Astrocyte (in vitro differentiated cells and primary cell): ENCODE data around the gene NCOA4. TPM values are rescaled to one million over a fixed set of nuclear protein-coding genes. Genes with fewer than 3 reads are reported as not detected.

Experiments
- DNase-seq: peaks from one replicate; pipeline ENCODE4 v3.0.0-alpha.2; 2010; ENCODE audit warnings: low read depth
- FAIRE-seq: peaks from 2 replicates; lab custom pipeline; 2011; peaks lifted over from hg19 to GRCh38; lab: Jason Lieb, UNC
- H2AFZ ChIP-seq: 2 replicates; pipeline ENCODE4 v1.6.0; 2012; ENCODE audit warnings: low read depth, low read length, inconsistent platforms
- H3K27ac ChIP-seq: 2 replicates; pipeline ENCODE4 v1.5.1; 2011; ENCODE audit warnings: low read depth, low read length, inconsistent platforms
- H3K27me3 ChIP-seq: 2 replicates; pipeline ENCODE4 v1.6.0; 2011; ENCODE audit warnings: low read length, inconsistent platforms; ENCODE audit not compliant: insufficient read depth
- H3K36me3 ChIP-seq: 2 replicates; pipeline ENCODE4 v1.5.1; 2011; ENCODE audit warnings: low read length, inconsistent platforms; ENCODE audit not compliant: insufficient read depth
- H3K4me1 ChIP-seq: 2 replicates; pipeline ENCODE4 v1.5.1; 2011; ENCODE audit warnings: low read length, inconsistent platforms; ENCODE audit not compliant: insufficient read depth
- H3K4me2 ChIP-seq: 2 replicates; pipeline ENCODE4 v1.6.0; 2012; ENCODE audit warnings: low read length, inconsistent platforms
- H3K4me3 ChIP-seq: 2 replicates; pipeline ENCODE4 v1.5.1; 2011; ENCODE audit warnings: low read depth, mild to moderate bottlenecking, low read length, inconsistent platforms; ENCODE audit not compliant: insufficient read depth
- H3K79me2 ChIP-seq: 2 replicates; pipeline ENCODE4 v1.6.0; 2012; ENCODE audit warnings: mild to moderate bottlenecking, low read length, inconsistent platforms; ENCODE audit not compliant: insufficient read depth
- H3K9ac ChIP-seq: 2 replicates; pipeline ENCODE4 v1.6.0; 2012; ENCODE audit warnings: mild to moderate bottlenecking, low read length, inconsistent platforms
- H3K9me3 ChIP-seq: 2 replicates; pipeline ENCODE4 v1.5.1; 2012; ENCODE audit warnings: low read depth, mild to moderate bottlenecking, low read length, inconsistent platforms; ENCODE audit not compliant: insufficient read depth
- H4K20me1 ChIP-seq: 2 replicates; pipeline ENCODE4 v1.6.0; 2012; ENCODE audit warnings: low read length, inconsistent platforms; ENCODE audit not compliant: insufficient read depth
- H3K27ac Mint-ChIP-seq: one replicate; pipeline ENCODE4 v1.8.0; 2021; ENCODE audit warnings: mild to moderate bottlenecking, mixed read lengths; ENCODE audit not compliant: unreplicated experiment
- H3K27me3 Mint-ChIP-seq: one replicate; pipeline ENCODE4 v1.8.0; 2021; ENCODE audit warnings: low read depth, mixed read lengths; ENCODE audit not compliant: unreplicated experiment
- H3K36me3 Mint-ChIP-seq: one replicate; pipeline ENCODE4 v1.8.0; 2021; ENCODE audit warnings: low read depth, mixed read lengths; ENCODE audit not compliant: unreplicated experiment
- H3K4me1 Mint-ChIP-seq: one replicate; pipeline ENCODE4 v1.8.0; 2021; ENCODE audit warnings: low read depth, mixed read lengths; ENCODE audit not compliant: unreplicated experiment
- H3K4me3 Mint-ChIP-seq: one replicate; pipeline ENCODE4 v1.8.0; 2021; ENCODE audit warnings: mild to moderate bottlenecking, moderate library complexity, mixed read lengths; ENCODE audit not compliant: unreplicated experiment
- H3K9me3 Mint-ChIP-seq: one replicate; pipeline ENCODE4 v1.8.0; 2021; ENCODE audit warnings: mild to moderate bottlenecking, mixed read lengths; ENCODE audit not compliant: unreplicated experiment
- CTCF ChIP-seq: IDR thresholded peaks from 2 replicates; pipeline ENCODE4 v1.5.1; 2011; ENCODE audit warnings: low read depth, mild to moderate bottlenecking, inconsistent platforms, low read length, moderate library complexity; ENCODE audit not compliant: insufficient read depth
- EZH2 ChIP-seq: IDR thresholded peaks from 2 replicates; pipeline ENCODE4 v1.6.1; 2012; ENCODE audit warnings: mild to moderate bottlenecking, low read length, inconsistent platforms; ENCODE audit not compliant: insufficient read depth
- total RNA-seq: library from RNA; stranded (reverse); gene quantifications from 2 replicates; pipeline ENCODE4 v1.2.1, GENCODE V29; 2021

The NCOA4 gene
- total RNA-seq, 1 donor from 2014 or later: 120 TPM

- FAIRE-seq: no peak
- Histone ChIP-seq H3K4me3 (no peak overlapping the region), H3K27me3 (no peaks in the 10 kb centered on the region), H3K79me2 (peaks cover 97% of the 10 kb centered on the region), H3K27ac (no peak overlapping the region), H4K20me1 (peaks cover 85% of the 10 kb centered on the region), H3K4me1 (peaks cover 49% of the 10 kb centered on the region), H3K36me3 (no peaks in the 10 kb centered on the region), H3K4me2 (no peak overlapping the region), H3K9ac (no peak overlapping the region), H3K9me3 (no peaks in the 10 kb centered on the region), H2AFZ (no peak overlapping the region)
- Mint-ChIP-seq H3K36me3 (peaks cover 9% of the 10 kb centered on the region), H3K27ac (peak overlapping the region; percentile 83), H3K9me3 (no peaks in the 10 kb centered on the region), H3K4me3 (no peak overlapping the region), H3K4me1 (peaks cover 51% of the 10 kb centered on the region), H3K27me3 (no peaks in the 10 kb centered on the region)
- DNase-seq: no peak
- TF ChIP-seq CTCF (no peak), EZH2 (no peak)
Observed at GRCh38 chr10:46019569-46020343, 10.7 kb downstream of the NCOA4 start.

- H3K9me3 Mint-ChIP-seq: no peaks in the 10 kb centered on the region
- peaks cover 85% of the 10 kb centered on the region for H4K20me1 ChIP-seq
- DNase-seq: no peak
- H3K9ac ChIP-seq: no peak overlapping the region
- peaks cover 93% of the 10 kb centered on the region for H3K79me2 ChIP-seq
- H3K4me3 Mint-ChIP-seq: no peak overlapping the region
- peaks cover 13% of the 10 kb centered on the region for H3K36me3 Mint-ChIP-seq
- FAIRE-seq: no peak
- H3K27ac ChIP-seq: no peak overlapping the region
- H2AFZ ChIP-seq: no peak overlapping the region
- peaks cover 49% of the 10 kb centered on the region for H3K4me1 ChIP-seq
- no peaks in the 10 kb centered on the region for H3K27me3 Mint-ChIP-seq
- no peaks in the 10 kb centered on the region for H3K27me3 ChIP-seq
- peaks cover 45% of the 10 kb centered on the region for H3K4me1 Mint-ChIP-seq
- H3K36me3 ChIP-seq: peaks cover 4% of the 10 kb centered on the region
- H3K9me3 ChIP-seq: no peaks in the 10 kb centered on the region
- TF ChIP-seq CTCF (no peak), EZH2 (no peak)
- no peak overlapping the region for H3K4me3 ChIP-seq
- no peak overlapping the region for H3K4me2 ChIP-seq
- H3K27ac Mint-ChIP-seq: no peak overlapping the region
Observed at GRCh38 chr10:46019177-46019528, 11.3 kb downstream of the NCOA4 start.

- no peak overlapping the region for H3K4me3 ChIP-seq
- no peak for FAIRE-seq
- no peaks in the 10 kb centered on the region for H3K27me3 ChIP-seq
- Mint-ChIP-seq H3K4me3 (peak overlapping the region; percentile 17), H3K4me1 (peaks cover 41% of the 10 kb centered on the region), H3K36me3 (peaks cover 13% of the 10 kb centered on the region), H3K27me3 (no peaks in the 10 kb centered on the region), H3K27ac (peak overlapping the region; percentile 43), H3K9me3 (no peaks in the 10 kb centered on the region)
- H3K79me2 ChIP-seq: peaks cover 90% of the 10 kb centered on the region
- H3K9ac ChIP-seq: peak overlapping the region; percentile 20
- H3K4me1 ChIP-seq: peaks cover 46% of the 10 kb centered on the region
- H2AFZ ChIP-seq: no peak overlapping the region
- no peak for TF ChIP-seq EZH2
- no peak for TF ChIP-seq CTCF
- DNase-seq: peak; percentile 61
- H4K20me1 ChIP-seq: peaks cover 80% of the 10 kb centered on the region
- peak overlapping the region; percentile 19 for H3K27ac ChIP-seq
- H3K4me2 ChIP-seq: peak overlapping the region; percentile 45
- no peaks in the 10 kb centered on the region for H3K9me3 ChIP-seq
- peaks cover 4% of the 10 kb centered on the region for H3K36me3 ChIP-seq
Observed at GRCh38 chr10:46018453-46019176, 11.8 kb downstream of the NCOA4 start.
